Measurements from ENCODE around the gene L2HGDH. TPM values are rescaled to one million over a fixed set of nuclear protein-coding genes. Genes with fewer than 3 reads are reported as not detected.
A peak's percentile ranks its signal among the peaks of the same experiment; 100 is the strongest.

L2HGDH gene
- total RNA-seq, 4 donors from 2014 or later = 2.0 to 16.2 (median 3.9) TPM

DNA sequence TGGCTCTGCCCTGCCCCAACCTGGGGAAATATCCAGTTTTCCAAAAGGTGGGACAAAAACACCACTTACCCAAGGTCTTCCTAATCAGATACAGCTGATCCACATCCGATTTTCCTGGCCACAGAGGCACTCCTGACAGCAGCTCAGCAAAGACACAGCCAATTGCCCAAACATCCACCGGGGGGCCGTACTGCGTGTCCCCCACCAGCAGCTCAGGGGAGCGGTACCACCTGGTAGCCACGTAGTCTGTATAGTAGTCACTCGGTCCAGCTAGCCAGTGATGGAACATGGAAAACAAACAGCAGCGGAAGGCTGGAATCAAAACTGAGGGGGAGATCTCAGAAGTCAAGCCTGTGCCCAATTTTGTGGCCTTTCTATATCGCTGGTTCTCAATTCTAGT lies 28.9 kb upstream of the L2HGDH start:
- H3K9me3 ChIP-seq = no peaks in the 10 kb centered on the region
- H3K27ac ChIP-seq = peak overlapping the region in 1 of 4 donors; percentile 65
- no peak for DNase-seq (ENCODE audit: low spot score in 2 of 2)
- H3K4me3 ChIP-seq = no peak overlapping the region
- peaks cover 0 to 50% (median 21%) of the 10 kb centered on the region in 4 donors for H3K4me1 ChIP-seq
- TF ChIP-seq, protein P1, sequence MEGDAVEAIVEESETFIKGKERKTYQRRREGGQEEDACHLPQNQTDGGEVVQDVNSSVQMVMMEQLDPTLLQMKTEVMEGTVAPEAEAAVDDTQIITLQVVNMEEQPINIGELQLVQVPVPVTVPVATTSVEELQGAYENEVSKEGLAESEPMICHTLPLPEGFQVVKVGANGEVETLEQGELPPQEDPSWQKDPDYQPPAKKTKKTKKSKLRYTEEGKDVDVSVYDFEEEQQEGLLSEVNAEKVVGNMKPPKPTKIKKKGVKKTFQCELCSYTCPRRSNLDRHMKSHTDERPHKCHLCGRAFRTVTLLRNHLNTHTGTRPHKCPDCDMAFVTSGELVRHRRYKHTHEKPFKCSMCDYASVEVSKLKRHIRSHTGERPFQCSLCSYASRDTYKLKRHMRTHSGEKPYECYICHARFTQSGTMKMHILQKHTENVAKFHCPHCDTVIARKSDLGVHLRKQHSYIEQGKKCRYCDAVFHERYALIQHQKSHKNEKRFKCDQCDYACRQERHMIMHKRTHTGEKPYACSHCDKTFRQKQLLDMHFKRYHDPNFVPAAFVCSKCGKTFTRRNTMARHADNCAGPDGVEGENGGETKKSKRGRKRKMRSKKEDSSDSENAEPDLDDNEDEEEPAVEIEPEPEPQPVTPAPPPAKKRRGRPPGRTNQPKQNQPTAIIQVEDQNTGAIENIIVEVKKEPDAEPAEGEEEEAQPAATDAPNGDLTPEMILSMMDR (IDR thresholded peaks at IDR 0.05) = no peak
- no peak for TF ChIP-seq POLR2A (IDR thresholded peaks at IDR 0.05)
- no peak for TF ChIP-seq EP300 (IDR thresholded peaks at IDR 0.05)
- no peaks in the 10 kb centered on the region for H3K27me3 ChIP-seq
- peaks cover 0 to 7% (median 0%) of the 10 kb centered on the region in 3 donors for H3K36me3 ChIP-seq
- 88 to 89% methylated on average over 9 of the region's 9 CpGs for WGBS, 2 donors

DNA sequence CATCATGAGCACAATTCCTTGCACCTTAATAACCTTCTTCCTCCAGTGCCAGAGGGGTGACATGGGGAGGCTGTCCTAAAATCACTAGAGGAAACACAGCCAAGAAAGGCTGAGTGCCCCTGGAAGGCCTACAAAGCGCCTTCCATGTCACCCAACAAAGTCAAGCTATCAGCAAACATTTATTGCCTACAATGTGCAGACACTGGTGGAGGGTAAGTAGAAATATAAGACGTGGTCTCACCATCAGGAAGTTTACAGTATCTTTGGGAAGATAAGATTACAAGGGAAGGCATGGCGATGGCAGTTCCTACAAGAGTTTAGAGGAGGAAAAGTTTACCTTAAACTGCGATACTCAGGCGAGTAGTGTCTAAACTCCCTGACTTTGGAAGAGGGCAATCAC lies 28.0 kb upstream of the L2HGDH start:
- Histone ChIP-seq H3K27me3 (no peaks in the 10 kb centered on the region), H3K27ac (no peak overlapping the region), H3K4me1 (peaks cover 0 to 50% (median 25%) of the 10 kb centered on the region in 4 donors), H3K9me3 (no peaks in the 10 kb centered on the region), H3K36me3 (peaks cover 0 to 7% (median 0%) of the 10 kb centered on the region in 3 donors), H3K4me3 (no peak overlapping the region)
- WGBS, 2 donors = 96 to 98% methylated on average over 5 of the region's 5 CpGs
- DNase-seq (ENCODE audit: low spot score in 2 of 2) = no peak
- TF ChIP-seq POLR2A (IDR thresholded peaks at IDR 0.05) (no peak), EP300 (IDR thresholded peaks at IDR 0.05) (no peak)
- TF ChIP-seq, protein P1 (IDR thresholded peaks at IDR 0.05) = no peak

DNA sequence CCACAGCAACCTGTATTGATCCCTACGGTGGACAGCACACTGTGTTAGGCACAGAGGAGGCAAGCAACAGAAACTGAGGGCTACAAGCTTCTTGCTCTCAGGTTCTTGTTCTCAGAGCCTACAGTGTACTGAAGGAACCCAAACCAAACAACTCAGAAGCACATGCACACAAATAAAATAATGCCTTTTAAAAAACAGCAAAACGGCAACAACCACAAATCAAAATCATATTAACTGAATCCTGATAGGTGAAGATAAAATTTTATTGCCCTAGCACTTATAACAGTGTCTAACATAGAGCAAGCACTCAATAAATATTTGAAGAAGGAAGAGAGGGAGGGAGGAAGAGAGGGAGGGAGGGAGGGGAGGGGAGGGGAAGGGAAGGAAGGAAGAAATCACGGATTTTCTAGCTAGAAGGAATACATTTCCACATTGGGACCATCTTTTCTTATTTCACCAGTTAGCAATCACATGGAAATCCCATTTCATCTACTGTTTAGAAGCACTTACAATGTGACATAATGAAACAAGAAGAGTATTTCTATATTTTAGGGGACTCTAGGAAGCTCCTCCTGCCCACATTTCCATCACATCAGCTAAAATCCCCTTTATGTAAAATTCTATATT lies 27.3 kb upstream of the L2HGDH start:
- peaks cover 0 to 7% (median 0%) of the 10 kb centered on the region in 3 donors for H3K36me3 ChIP-seq
- no peak overlapping the region for H3K4me3 ChIP-seq
- TF ChIP-seq, protein P1 (IDR thresholded peaks at IDR 0.05) = no peak
- TF ChIP-seq EP300 (IDR thresholded peaks at IDR 0.05) (no peak), POLR2A (IDR thresholded peaks at IDR 0.05) (no peak)
- H3K27ac ChIP-seq = peak overlapping the region in 1 of 4 donors; percentile 11
- 60 to 65% methylated on average over 3 of the region's 3 CpGs for WGBS, 2 donors
- no peaks in the 10 kb centered on the region for H3K27me3 ChIP-seq
- H3K9me3 ChIP-seq = no peaks in the 10 kb centered on the region
- DNase-seq (ENCODE audit: low spot score in 2 of 2) = no peak
- peaks cover 0 to 49% (median 23%) of the 10 kb centered on the region in 4 donors for H3K4me1 ChIP-seq

DNA sequence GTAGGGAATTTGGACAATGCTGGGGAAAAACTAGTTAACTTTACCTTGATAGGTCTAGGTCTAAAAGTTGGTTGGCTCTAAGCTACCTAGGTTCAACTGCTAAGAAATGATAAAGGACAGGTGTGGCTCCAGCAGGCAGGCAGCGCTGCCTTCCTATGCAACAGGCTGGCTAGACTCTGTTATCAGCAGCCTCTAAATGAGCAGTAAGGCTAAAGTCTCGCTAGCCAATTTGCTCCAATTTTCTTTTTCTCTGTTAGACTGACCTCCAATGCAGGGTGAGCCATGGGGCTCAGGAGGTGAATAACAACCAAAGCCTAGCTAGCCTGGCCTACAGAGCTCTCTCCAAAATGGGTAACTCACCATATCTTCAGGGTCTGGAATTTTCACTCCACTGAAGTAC lies 26.6 kb upstream of the L2HGDH start:
- Histone ChIP-seq H3K36me3 (peaks cover 0 to 7% (median 0%) of the 10 kb centered on the region in 3 donors), H3K9me3 (no peaks in the 10 kb centered on the region), H3K4me1 (peaks cover 0 to 43% (median 22%) of the 10 kb centered on the region in 4 donors), H3K4me3 (no peak overlapping the region), H3K27me3 (no peaks in the 10 kb centered on the region), H3K27ac (peak overlapping the region in 1 of 4 donors; percentile 11)
- TF ChIP-seq POLR2A (IDR thresholded peaks at IDR 0.05) (no peak), EP300 (IDR thresholded peaks at IDR 0.05) (no peak)
- TF ChIP-seq, protein P1 (IDR thresholded peaks at IDR 0.05) = no peak
- WGBS, 2 donors = 96% methylated on average over 2 of the region's 2 CpGs
- DNase-seq (ENCODE audit: low spot score in 2 of 2) = no peak

DNA sequence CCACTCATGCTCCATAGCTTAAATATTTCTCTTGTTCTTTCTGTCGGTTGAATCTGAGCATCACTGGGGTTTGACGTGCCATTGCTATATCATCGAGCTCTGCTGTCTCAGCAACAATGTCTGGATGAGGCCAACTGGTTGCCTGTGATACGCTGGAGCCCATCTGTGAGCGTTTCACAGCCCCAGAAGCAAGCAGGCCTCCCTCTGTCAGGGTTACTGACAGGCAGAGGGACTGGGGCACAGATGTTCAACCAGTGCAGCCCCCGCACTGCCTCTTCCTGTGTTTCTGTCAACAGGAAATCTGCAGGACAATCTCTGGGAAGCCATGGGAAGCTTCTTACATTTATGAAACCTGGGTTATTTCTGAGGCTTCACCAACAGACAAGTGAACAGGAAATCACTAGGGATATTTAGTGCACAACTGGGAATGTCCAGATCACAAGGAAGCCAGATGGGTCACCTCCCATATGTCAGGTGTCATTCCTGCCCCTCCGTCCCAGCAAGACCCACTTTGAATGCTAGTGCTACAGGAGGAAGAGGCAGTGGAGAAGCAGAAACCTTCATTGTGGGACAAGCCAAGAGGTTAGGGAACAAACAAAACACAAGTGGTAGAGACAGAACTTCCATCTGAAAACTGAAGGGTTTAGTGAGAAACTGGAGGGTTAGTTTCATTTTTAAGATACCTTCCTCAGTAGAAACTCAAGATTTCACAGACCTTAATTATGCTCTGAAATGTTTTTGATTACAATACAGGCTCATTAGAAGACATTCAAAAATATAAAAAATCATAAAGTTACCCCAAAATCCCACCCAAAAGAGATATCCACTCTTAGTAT lies 24.2 kb upstream of the L2HGDH start:
- 13 to 20% methylated on average over 7 of the region's 7 CpGs for WGBS, 2 donors
- DNase-seq (ENCODE audit: low spot score in 2 of 2) = no peak
- Histone ChIP-seq H3K4me3 (no peak overlapping the region), H3K27me3 (no peaks in the 10 kb centered on the region), H3K27ac (peak overlapping the region; percentile 51 to 90 (median 80)), H3K9me3 (no peaks in the 10 kb centered on the region), H3K4me1 (peaks cover 0 to 29% (median 14%) of the 10 kb centered on the region in 4 donors), H3K36me3 (peaks cover 0 to 11% (median 0%) of the 10 kb centered on the region in 3 donors)
- TF ChIP-seq, protein P1 (IDR thresholded peaks at IDR 0.05) = no peak
- TF ChIP-seq EP300 (IDR thresholded peaks at IDR 0.05) (no peak), POLR2A (IDR thresholded peaks at IDR 0.05) (no peak)
